ENCODE data around the gene TYMP.

The TYMP gene

GRCh38 chr22:50503475-50504145 lies 26.2 kb downstream of the TYMP start:
- H3K27ac ChIP-seq (ENCODE audit: low read length) = no peak overlapping the region
- no peaks in the 10 kb centered on the region for H3K9me3 ChIP-seq (ENCODE audit: control insufficient read depth, insufficient read depth, low read length)
- no CpG with 5 or more reads among the region's 26 CpGs for WGBS (ENCODE audit: insufficient coverage, insufficient read length)

GRCh38 chr22:50502628-50503474 lies 27.0 kb downstream of the TYMP start:
- no CpG with 5 or more reads among the region's 24 CpGs for WGBS (ENCODE audit: insufficient coverage, insufficient read length)
- no peaks in the 10 kb centered on the region for H3K9me3 ChIP-seq (ENCODE audit: control insufficient read depth, insufficient read depth, low read length)

More at GRCh38 chr22:50503475-50504145, 26.2 kb downstream of the TYMP start:
- Histone ChIP-seq H3K27me3 (ENCODE audit: control insufficient read depth, insufficient read depth, low read length) (no peaks in the 10 kb centered on the region), H3K4me3 (ENCODE audit: low read length) (no peak overlapping the region), H3K4me1 (ENCODE audit: control insufficient read depth, insufficient read depth, low read length) (peaks cover 2% of the 10 kb centered on the region), H3K36me3 (ENCODE audit: control insufficient read depth, insufficient read depth, low read length) (peaks cover 6% of the 10 kb centered on the region; the same call in 1 of the 2 replicates)
- DNase-seq (ENCODE audit: low read depth, low spot score) = no peak

GRCh38 chr22:50502096-50502495 lies 27.7 kb downstream of the TYMP start:
- no peaks in the 10 kb centered on the region for H3K27me3 ChIP-seq (ENCODE audit: control insufficient read depth, insufficient read depth, low read length)
- no CpG with 5 or more reads among the region's 6 CpGs for WGBS (ENCODE audit: insufficient coverage, insufficient read length)
- no peak overlapping the region for H3K4me3 ChIP-seq (ENCODE audit: low read length)
- H3K27ac ChIP-seq (ENCODE audit: low read length) = no peak overlapping the region
- no peaks in the 10 kb centered on the region for H3K9me3 ChIP-seq (ENCODE audit: control insufficient read depth, insufficient read depth, low read length)
- no peak for DNase-seq (ENCODE audit: low read depth, low spot score)
- H3K4me1 ChIP-seq (ENCODE audit: control insufficient read depth, insufficient read depth, low read length) = peaks cover 2% of the 10 kb centered on the region
- H3K36me3 ChIP-seq (ENCODE audit: control insufficient read depth, insufficient read depth, low read length) = peaks cover 6% of the 10 kb centered on the region; the same call in 1 of the 2 replicates

More at GRCh38 chr22:50502628-50503474, 27.0 kb downstream of the TYMP start:
- Histone ChIP-seq H3K27ac (ENCODE audit: low read length) (no peak overlapping the region), H3K4me1 (ENCODE audit: control insufficient read depth, insufficient read depth, low read length) (peaks cover 2% of the 10 kb centered on the region), H3K27me3 (ENCODE audit: control insufficient read depth, insufficient read depth, low read length) (no peaks in the 10 kb centered on the region), H3K4me3 (ENCODE audit: low read length) (no peak overlapping the region), H3K36me3 (ENCODE audit: control insufficient read depth, insufficient read depth, low read length) (peaks cover 6% of the 10 kb centered on the region; the same call in 1 of the 2 replicates)
- no peak for DNase-seq (ENCODE audit: low read depth, low spot score)

- Histone ChIP-seq H3K4me1 (ENCODE audit: control insufficient read depth, insufficient read depth, low read length) (no peaks in the 10 kb centered on the region), H3K27ac (ENCODE audit: low read length) (no peak overlapping the region), H3K9me3 (ENCODE audit: control insufficient read depth, insufficient read depth, low read length) (no peaks in the 10 kb centered on the region), H3K36me3 (ENCODE audit: control insufficient read depth, insufficient read depth, low read length) (no peaks in the 10 kb centered on the region; the same call in 1 of the 2 replicates), H3K4me3 (ENCODE audit: low read length) (no peak overlapping the region), H3K27me3 (ENCODE audit: control insufficient read depth, insufficient read depth, low read length) (no peaks in the 10 kb centered on the region)
- WGBS (ENCODE audit: insufficient coverage, insufficient read length) = no CpG with 5 or more reads among the region's 12 CpGs
- no peak for DNase-seq (ENCODE audit: low read depth, low spot score)
These were observed 29.4 kb downstream of the TYMP start for GRCh38 chr22:50500452-50500851.

GRCh38 chr22:50498322-50498890 lies 31.4 kb downstream of the TYMP start:
- H3K4me1 ChIP-seq (ENCODE audit: control insufficient read depth, insufficient read depth, low read length) = no peaks in the 10 kb centered on the region
- H3K4me3 ChIP-seq (ENCODE audit: low read length) = no peak overlapping the region
- H3K27me3 ChIP-seq (ENCODE audit: control insufficient read depth, insufficient read depth, low read length) = no peaks in the 10 kb centered on the region
- H3K9me3 ChIP-seq (ENCODE audit: control insufficient read depth, insufficient read depth, low read length) = no peaks in the 10 kb centered on the region
- no peak overlapping the region for H3K27ac ChIP-seq (ENCODE audit: low read length)
- WGBS (ENCODE audit: insufficient coverage, insufficient read length) = no CpG with 5 or more reads among the region's 13 CpGs
- H3K36me3 ChIP-seq (ENCODE audit: control insufficient read depth, insufficient read depth, low read length) = no peaks in the 10 kb centered on the region
- no peak for DNase-seq (ENCODE audit: low read depth, low spot score)

GRCh38 chr22:50497093-50497492 lies 32.7 kb downstream of the TYMP start:
- no peak for DNase-seq (ENCODE audit: low read depth, low spot score)
- Histone ChIP-seq H3K4me3 (ENCODE audit: low read length) (no peak overlapping the region), H3K27ac (ENCODE audit: low read length) (no peak overlapping the region), H3K36me3 (ENCODE audit: control insufficient read depth, insufficient read depth, low read length) (no peaks in the 10 kb centered on the region), H3K9me3 (ENCODE audit: control insufficient read depth, insufficient read depth, low read length) (no peaks in the 10 kb centered on the region), H3K27me3 (ENCODE audit: control insufficient read depth, insufficient read depth, low read length) (no peaks in the 10 kb centered on the region), H3K4me1 (ENCODE audit: control insufficient read depth, insufficient read depth, low read length) (no peaks in the 10 kb centered on the region)
- WGBS (ENCODE audit: insufficient coverage, insufficient read length) = no CpG with 5 or more reads among the region's 6 CpGs

GRCh38 chr22:50490531-50491308 lies 39.1 kb downstream of the TYMP start:
- Histone ChIP-seq H3K4me1 (ENCODE audit: control insufficient read depth, insufficient read depth, low read length) (no peaks in the 10 kb centered on the region), H3K27ac (ENCODE audit: low read length) (no peak overlapping the region), H3K36me3 (ENCODE audit: control insufficient read depth, insufficient read depth, low read length) (no peaks in the 10 kb centered on the region), H3K9me3 (ENCODE audit: control insufficient read depth, insufficient read depth, low read length) (no peaks in the 10 kb centered on the region), H3K27me3 (ENCODE audit: control insufficient read depth, insufficient read depth, low read length) (no peaks in the 10 kb centered on the region), H3K4me3 (ENCODE audit: low read length) (no peak overlapping the region)
- no CpG with 5 or more reads among the region's 27 CpGs for WGBS (ENCODE audit: insufficient coverage, insufficient read length)
- DNase-seq (ENCODE audit: low read depth, low spot score) = no peak

GRCh38 chr22:50489363-50490243 lies 40.2 kb downstream of the TYMP start:
- Histone ChIP-seq H3K4me1 (ENCODE audit: control insufficient read depth, insufficient read depth, low read length) (no peaks in the 10 kb centered on the region), H3K9me3 (ENCODE audit: control insufficient read depth, insufficient read depth, low read length) (no peaks in the 10 kb centered on the region), H3K4me3 (ENCODE audit: low read length) (no peak overlapping the region), H3K36me3 (ENCODE audit: control insufficient read depth, insufficient read depth, low read length) (no peaks in the 10 kb centered on the region), H3K27ac (ENCODE audit: low read length) (no peak overlapping the region), H3K27me3 (ENCODE audit: control insufficient read depth, insufficient read depth, low read length) (no peaks in the 10 kb centered on the region)
- DNase-seq (ENCODE audit: low read depth, low spot score) = no peak
- WGBS (ENCODE audit: insufficient coverage, insufficient read length) = no CpG with 5 or more reads among the region's 31 CpGs

GRCh38 chr22:50488886-50489285 lies 40.9 kb downstream of the TYMP start:
- Histone ChIP-seq H3K4me3 (ENCODE audit: low read length) (no peak overlapping the region), H3K27me3 (ENCODE audit: control insufficient read depth, insufficient read depth, low read length) (no peaks in the 10 kb centered on the region), H3K27ac (ENCODE audit: low read length) (no peak overlapping the region), H3K4me1 (ENCODE audit: control insufficient read depth, insufficient read depth, low read length) (no peaks in the 10 kb centered on the region), H3K36me3 (ENCODE audit: control insufficient read depth, insufficient read depth, low read length) (no peaks in the 10 kb centered on the region), H3K9me3 (ENCODE audit: control insufficient read depth, insufficient read depth, low read length) (no peaks in the 10 kb centered on the region)
- no peak for DNase-seq (ENCODE audit: low read depth, low spot score)
- WGBS (ENCODE audit: insufficient coverage, insufficient read length) = no CpG with 5 or more reads among the region's 19 CpGs

Data from iPS DF 6.9 (cell line).